H1 (cell line): ENCODE measurements around the gene TYW1B. TPM values are rescaled to one million over a fixed set of nuclear protein-coding genes. Genes with fewer than 3 reads are reported as not detected.
"Not testable (repeated sequence)": the region's sequence is repeated elsewhere in the genome, so short reads cannot be mapped to it uniquely, and the experiment has no call there.

ENCODE experiments used
- CTCF ChIA-PET: fragments of 300-600 bp; sonication (Branson Sonifier 250); formaldehyde crosslinking; loops from one replicate; lab custom pipeline; 2021; ENCODE audit not compliant: partially characterized antibody; lab: Charles Lee
- POLR2A ChIA-PET: fragments of 300-600 bp; sonication (Branson Sonifier 250); formaldehyde crosslinking; loops from one replicate; lab custom pipeline; 2021; ENCODE audit warnings: inconsistent platforms; ENCODE audit not compliant: partially characterized antibody; lab: Charles Lee
- DNase-seq, 2 experiments: peaks; one replicate each; pipeline versions ENCODE4 v3.0.0 to v3.0.0-alpha.2; 2010 to 2022; ENCODE audit warnings: low spot score in 2 of 2, low read depth in 1 of 2, mixed read lengths in 1 of 2
- FAIRE-seq: peaks from 2 replicates; lab custom pipeline; 2011; peaks lifted over from hg19 to GRCh38; lab: Jason Lieb, UNC
- H2AFZ ChIP-seq: 2 replicates; pipeline ENCODE4 v1.8.1; 2012; ENCODE audit warnings: low read length, inconsistent platforms
- H2AK5ac ChIP-seq: 2 replicates; pipeline ENCODE4 v1.6.1; 2013; ENCODE audit warnings: low read depth, low read length
- H2BK120ac ChIP-seq: replicated peaks from 2 replicates; pipeline ENCODE3; 2013; ENCODE audit warnings: low read depth, low read length, inconsistent platforms
- H2BK12ac ChIP-seq: 2 replicates; pipeline ENCODE4 v1.6.1; 2013; ENCODE audit warnings: low read depth, low read length
- H2BK15ac ChIP-seq: 2 replicates; pipeline ENCODE4 v1.6.1; 2013; ENCODE audit warnings: low read length
- H2BK20ac ChIP-seq: 2 replicates; pipeline ENCODE4 v1.6.1; 2013; ENCODE audit warnings: low read length
- H2BK5ac ChIP-seq: 2 replicates; pipeline ENCODE4 v1.6.1; 2013; ENCODE audit warnings: low read depth, low read length
- H3K14ac ChIP-seq: 2 replicates; pipeline ENCODE4 v1.6.1; 2013; ENCODE audit warnings: inconsistent platforms; ENCODE audit not compliant: insufficient read length
- H3K18ac ChIP-seq: 2 replicates; pipeline ENCODE4 v1.6.1; 2013; ENCODE audit warnings: low read length; ENCODE audit errors: extremely low read depth
- H3K23ac ChIP-seq: 2 replicates; pipeline ENCODE4 v1.6.1; 2013; ENCODE audit warnings: inconsistent platforms; ENCODE audit not compliant: insufficient read length
- H3K23me2 ChIP-seq: 2 replicates; pipeline ENCODE4 v1.6.1; 2013; ENCODE audit warnings: low read depth, low read length
- H3K27ac ChIP-seq: 2 replicates; pipeline ENCODE4 v1.6.1; 2011; ENCODE audit warnings: low read depth, low read length, inconsistent platforms
- H3K27me3 ChIP-seq, 4 experiments: replicated peaks in 1 of 4; 1 replicate in 1 of 4; 2 replicates in 3 of 4; pipeline versions ENCODE4 v1.6.1 to v1.8.1; 2011 to 2013; ENCODE audit warnings: low read length in 3 of 4, mild to moderate bottlenecking in 3 of 4, inconsistent platforms in 2 of 4, mixed read lengths in 2 of 4, moderate library complexity in 1 of 4; ENCODE audit not compliant: control insufficient read depth in 3 of 4, insufficient read depth in 3 of 4; ENCODE audit errors: extremely low read depth in 1 of 4
- H3K36me3 ChIP-seq, 4 experiments: 2 replicates each; pipeline versions ENCODE4 v1.6.1 to v1.8.1; 2011 to 2013; ENCODE audit warnings: mild to moderate bottlenecking in 4 of 4, low read length in 3 of 4, moderate library complexity in 2 of 4, control low read depth in 1 of 4, inconsistent platforms in 1 of 4; ENCODE audit not compliant: insufficient read depth in 4 of 4, control insufficient read depth in 2 of 4
- H3K4ac ChIP-seq: replicated peaks from 2 replicates; pipeline ENCODE3; 2013; ENCODE audit warnings: low read length, low read depth, mixed read lengths, inconsistent platforms; ENCODE audit not compliant: insufficient read length
- H3K4me1 ChIP-seq, 4 experiments: replicated peaks in 1 of 4; 1 replicate in 1 of 4; 2 replicates in 3 of 4; pipeline versions ENCODE4 v1.6.1 to v1.8.1; 2011 to 2013; ENCODE audit warnings: low read length in 3 of 4, inconsistent platforms in 2 of 4, mixed read lengths in 1 of 4; ENCODE audit not compliant: insufficient read depth in 4 of 4, control insufficient read depth in 3 of 4
- H3K4me2 ChIP-seq, 2 experiments: 2 replicates each; pipeline versions ENCODE4 v1.6.1 to v1.8.1; 2011 to 2013; ENCODE audit warnings: low read depth in 2 of 2, low read length in 2 of 2, control low read depth in 1 of 2, inconsistent platforms in 1 of 2, mild to moderate bottlenecking in 1 of 2; ENCODE audit not compliant: insufficient read depth in 1 of 2
- H3K4me3 ChIP-seq, 4 experiments: fragments of 200-600, 300-600 bp in 1 of 4; sonication (generic), shearing (Covaris generic), sonication (Bioruptor Twin) in 1 of 4; 2 replicates each; pipeline versions ENCODE4 v1.5.1 to v1.8.1; 2011 to 2016; ENCODE audit warnings: low read length in 4 of 4, low read depth in 3 of 4, control low read depth in 2 of 4, inconsistent platforms in 2 of 4, mild to moderate bottlenecking in 2 of 4, mixed read lengths in 1 of 4, moderate library complexity in 1 of 4; ENCODE audit not compliant: insufficient read depth in 2 of 4; ENCODE audit errors: extremely low read depth in 1 of 4
- H3K56ac ChIP-seq: replicated peaks from 2 replicates; pipeline ENCODE3; 2013; ENCODE audit warnings: low read depth, mild to moderate bottlenecking, mixed read lengths, low read length, inconsistent platforms; ENCODE audit not compliant: insufficient read length
- H3K79me1 ChIP-seq: 2 replicates; pipeline ENCODE4 v1.6.1; 2013; ENCODE audit warnings: low read depth, low read length, control low read depth
- H3K79me2 ChIP-seq, 2 experiments: 2 replicates each; pipeline versions ENCODE4 v1.6.1 to v1.8.1; 2012 to 2013; ENCODE audit warnings: low read length in 2 of 2, mild to moderate bottlenecking in 2 of 2, inconsistent platforms in 1 of 2; ENCODE audit not compliant: insufficient read depth in 2 of 2, control insufficient read depth in 1 of 2
- H3K9ac ChIP-seq, 4 experiments: replicated peaks in 1 of 4; 1 replicate in 1 of 4; 2 replicates in 3 of 4; pipeline versions ENCODE4 v1.6.1 to v1.8.1; 2011 to 2013; ENCODE audit warnings: low read depth in 3 of 4, low read length in 3 of 4, control low read depth in 2 of 4, mild to moderate bottlenecking in 2 of 4, moderate library complexity in 2 of 4, inconsistent platforms in 1 of 4; ENCODE audit errors: extremely low read depth in 1 of 4
- H3K9me3 ChIP-seq, 2 experiments: 2 replicates each; pipeline versions ENCODE4 v1.6.1 to v1.8.1; 2012 to 2013; ENCODE audit warnings: mild to moderate bottlenecking in 2 of 2, moderate library complexity in 2 of 2, control low read depth in 1 of 2, inconsistent platforms in 1 of 2, low read depth in 1 of 2, low read length in 1 of 2, mixed read lengths in 1 of 2; ENCODE audit not compliant: insufficient read depth in 2 of 2
- H4K20me1 ChIP-seq, 2 experiments: replicated peaks in 1 of 2; 2 replicates each; pipeline versions ENCODE3 to v1.8.1; 2011 to 2013; ENCODE audit warnings: inconsistent platforms in 2 of 2, low read length in 2 of 2, mild to moderate bottlenecking in 1 of 2; ENCODE audit not compliant: insufficient read depth in 2 of 2, control insufficient read depth in 1 of 2
- H4K5ac ChIP-seq: 2 replicates; pipeline ENCODE4 v1.6.1; 2013; ENCODE audit warnings: low read length, low read depth, mixed read lengths, inconsistent platforms; ENCODE audit not compliant: insufficient read length
- H4K8ac ChIP-seq: 2 replicates; pipeline ENCODE4 v1.8.0; 2013; ENCODE audit warnings: mild to moderate bottlenecking, moderate library complexity, low read length, inconsistent platforms; ENCODE audit not compliant: insufficient read depth; ENCODE audit errors: extremely low read depth
- H4K91ac ChIP-seq: replicated peaks from 2 replicates; pipeline ENCODE3; 2013; ENCODE audit warnings: low read length, mixed read lengths, inconsistent platforms; ENCODE audit not compliant: insufficient read length
- WGBS, 2 experiments: shearing (Covaris generic) in 1 of 2; methylation state at CpG; one replicate each; pipeline versions ENCODE4 v1.1.6 to v1.1.7; 2013 to 2015; ENCODE audit warnings: low lambda C conversion rate in 2 of 2, mixed read lengths in 2 of 2, inconsistent platforms in 1 of 2, low coverage in 1 of 2, missing lambda C conversion rate in 1 of 2; ENCODE audit not compliant: insufficient replicate concordance in 2 of 2, insufficient coverage in 1 of 2, insufficient read length in 1 of 2; ENCODE audit errors: extremely low coverage in 1 of 2, missing lambda C conversion rate in 1 of 2; 5-methylcytosine and 5-hydroxymethylcytosine counted together
- polyA plus RNA-seq, 7 experiments: library from polyadenylated mRNA; depleted of rRNA in 3 of 7; stranded (reverse) in 5 of 7; unstranded in 2 of 7; fragments of >200 nt in 5 of 7; fragments of 200-250 nt in 2 of 7; gene quantifications; 1 replicate in 5 of 7; 2 replicates in 1 of 7; 4 replicates in 1 of 7; pipeline versions ENCODE4 v1.2.1 to v1.2.3, GENCODE V29; 2011 to 2013; ENCODE audit warnings: missing spikeins in 2 of 7, mixed read lengths in 2 of 7
- total RNA-seq: library from RNA; stranded (reverse); fragmentation: NEBNext Ultra II Directional; extraction: Animal tissue kit (Norgen Biotek cat#: 25700); gene quantifications from 2 replicates; pipeline ENCODE4 v1.2.1, GENCODE V29; 2021

The TYW1B gene
- total and polyA plus RNA-seq, 2 of the 8 experiments (the other 6 are each of a cell fraction or from before 2014, with no cell fraction given) = 6.8 to 12.6 TPM

DNA sequence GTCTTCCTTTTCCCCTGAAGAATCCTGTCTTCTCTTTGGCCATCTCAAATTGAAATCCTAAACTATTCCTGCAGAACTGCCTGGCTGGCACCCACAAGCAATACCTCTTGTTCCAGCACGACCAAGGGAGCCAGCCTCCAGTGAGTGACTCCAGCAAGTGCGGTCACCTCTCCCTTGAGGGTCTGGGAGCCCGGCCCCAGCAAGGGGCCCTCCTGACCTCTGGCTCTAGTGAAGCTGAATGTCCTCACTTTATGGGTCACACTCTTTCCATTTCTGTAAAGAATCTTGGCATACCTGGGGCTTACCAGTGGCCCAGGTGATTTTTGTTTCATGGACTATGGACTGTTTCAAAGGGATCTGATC, 37.3 kb downstream of the TYW1B start:
- H3K9ac ChIP-seq, H3K18ac ChIP-seq, H2AK5ac ChIP-seq, H3K36me3 ChIP-seq, H3K79me1 ChIP-seq, DNase-seq, H3K79me2 ChIP-seq, H4K20me1 ChIP-seq, FAIRE-seq, H3K4me2 ChIP-seq, H4K8ac ChIP-seq, H2BK15ac ChIP-seq, H3K4ac ChIP-seq, H3K14ac ChIP-seq, H2BK12ac ChIP-seq, H2BK120ac ChIP-seq, CTCF ChIA-PET, H2AFZ ChIP-seq, H3K23ac ChIP-seq, H3K27ac ChIP-seq, H3K56ac ChIP-seq, POLR2A ChIA-PET, H3K23me2 ChIP-seq, H2BK5ac ChIP-seq, H3K9me3 ChIP-seq, H3K4me1 ChIP-seq, H3K27me3 ChIP-seq, H4K5ac ChIP-seq, H2BK20ac ChIP-seq, H4K91ac ChIP-seq, H3K4me3 ChIP-seq: not testable (repeated sequence)
- 91% methylated on average over 3 of the region's 3 CpGs; no CpG with 5 or more reads in 1 of the 2 experiments for WGBS, 2 experiments

GRCh38 chr7:72790048-72790697, 37.8 kb downstream of the TYW1B start:
- H2AFZ ChIP-seq, H3K27ac ChIP-seq, CTCF ChIA-PET, H2BK120ac ChIP-seq, H3K27me3 ChIP-seq, H2BK20ac ChIP-seq, H4K91ac ChIP-seq, H2BK5ac ChIP-seq, H3K4me2 ChIP-seq, H2AK5ac ChIP-seq, H3K18ac ChIP-seq, H3K79me2 ChIP-seq, H3K9me3 ChIP-seq, H3K23ac ChIP-seq, H4K20me1 ChIP-seq, H3K4me3 ChIP-seq, H3K56ac ChIP-seq, H2BK15ac ChIP-seq, H3K9ac ChIP-seq, H3K79me1 ChIP-seq, DNase-seq, H3K4me1 ChIP-seq, H3K23me2 ChIP-seq, H4K5ac ChIP-seq, H4K8ac ChIP-seq, H3K36me3 ChIP-seq, H3K4ac ChIP-seq, POLR2A ChIA-PET, H3K14ac ChIP-seq, H2BK12ac ChIP-seq, FAIRE-seq: not testable (repeated sequence)
- 88% methylated on average over 3 of the region's 6 CpGs; no CpG with 5 or more reads in 1 of the 2 experiments for WGBS, 2 experiments
